ENCODE measurements around the gene WNT8B.
A peak's percentile ranks its signal among the peaks of the same experiment; 100 is the strongest.

GRCh38 chr10:100510533-100511308, 47.9 kb downstream of the WNT8B start:
- TF ChIP-seq POLR2AphosphoS5 (IDR thresholded peaks at IDR 0.05) (no peak), CTCF (IDR thresholded peaks at IDR 0.05 in 8 of 11, conservative IDR thresholded peaks at IDR 0.05 in 3 of 11) (peak in 1 of 11 experiments; percentile 5), POLR2A (IDR thresholded peaks at IDR 0.05) (no peak)
